Activated B cell treated with CpG ODN at 0.5 μM for 24 hours (primary cell): ENCODE results near the gene CMC1. TPM values are rescaled to one million over a fixed set of nuclear protein-coding genes. Genes with fewer than 3 reads are reported as not detected.

ENCODE experiments used
- ATAC-seq: fragments of 200-7000 bp; cut with Tn5 transposase; one replicate; pipeline ENCODE4 v1.10.0; 2021; ENCODE audit warnings: low read depth, mild to moderate bottlenecking, moderate library complexity
- CTCF ChIA-PET: fragments of 350-600 bp; sonication (Branson Sonifier 250); formaldehyde crosslinking; loops from one replicate; lab custom pipeline; 2021; ENCODE audit warnings: antibody characterized with exemption; lab: Charles Lee
- POLR2A ChIA-PET: fragments of 350-600 bp; sonication (Branson Sonifier 250); formaldehyde crosslinking; loops from one replicate; lab custom pipeline; 2021; ENCODE audit warnings: antibody characterized with exemption; lab: Charles Lee
- DNase-seq: peaks from one replicate; pipeline ENCODE4 v3.0.0; 2022
- H3K27ac Mint-ChIP-seq: one replicate; pipeline ENCODE4 v1.8.0; 2020; ENCODE audit warnings: mixed read lengths
- H3K27me3 Mint-ChIP-seq: one replicate; pipeline ENCODE4 v1.8.0; 2021; ENCODE audit warnings: mixed read lengths
- H3K36me3 Mint-ChIP-seq: one replicate; pipeline ENCODE4 v1.8.0; 2021; ENCODE audit warnings: low read depth, mixed read lengths
- H3K4me1 Mint-ChIP-seq: one replicate; pipeline ENCODE4 v1.8.0; 2021; ENCODE audit warnings: mixed read lengths
- H3K4me3 Mint-ChIP-seq: one replicate; pipeline ENCODE4 v1.8.0; 2020; ENCODE audit warnings: mild to moderate bottlenecking, mixed read lengths
- H3K9me3 Mint-ChIP-seq: one replicate; pipeline ENCODE4 v1.8.0; 2020; ENCODE audit warnings: mixed read lengths
- intact Hi-C: fragments of 100-400 bp; cut with micrococcal nuclease; formaldehyde crosslinking; loops from one replicate; pipeline ENCODE4 v1.15.1; 2024
- total RNA-seq: library from RNA; stranded (reverse); gene quantifications from 2 replicates; pipeline ENCODE4 v1.2.3, GENCODE V29; 2022
- TF ChIP-seq, protein P1 (sequence below): fragments of 200-600 bp; IDR thresholded peaks from one replicate; pipeline ENCODE4 v1.8.0; 2022; ENCODE audit warnings: antibody characterized with exemption, mild to moderate bottlenecking

Gene CMC1
- total RNA-seq, 1 donor from 2014 or later: 14.2 TPM

DNA sequence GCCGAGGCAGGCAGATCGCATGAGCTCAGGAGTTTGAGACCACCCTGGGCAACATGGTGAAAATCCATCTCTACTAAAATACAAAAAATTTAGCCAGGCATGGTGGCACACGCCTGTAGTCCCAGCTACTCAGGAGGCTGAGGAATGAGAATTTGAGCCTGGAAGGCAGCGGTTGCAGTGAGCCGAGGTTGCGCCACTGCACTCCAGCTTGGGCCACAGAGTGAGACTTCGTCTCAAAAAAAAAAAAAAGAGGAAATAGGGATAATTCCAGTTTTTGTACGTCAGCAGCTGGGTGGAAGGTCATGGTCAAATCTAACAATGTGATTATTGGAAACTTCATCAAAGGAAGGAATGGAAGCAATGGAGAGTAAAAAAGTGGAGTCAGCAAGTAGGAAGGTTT lies 3.1 kb downstream of the CMC1 start:
- intact Hi-C loops: no loop called here
- TF ChIP-seq, protein P1, sequence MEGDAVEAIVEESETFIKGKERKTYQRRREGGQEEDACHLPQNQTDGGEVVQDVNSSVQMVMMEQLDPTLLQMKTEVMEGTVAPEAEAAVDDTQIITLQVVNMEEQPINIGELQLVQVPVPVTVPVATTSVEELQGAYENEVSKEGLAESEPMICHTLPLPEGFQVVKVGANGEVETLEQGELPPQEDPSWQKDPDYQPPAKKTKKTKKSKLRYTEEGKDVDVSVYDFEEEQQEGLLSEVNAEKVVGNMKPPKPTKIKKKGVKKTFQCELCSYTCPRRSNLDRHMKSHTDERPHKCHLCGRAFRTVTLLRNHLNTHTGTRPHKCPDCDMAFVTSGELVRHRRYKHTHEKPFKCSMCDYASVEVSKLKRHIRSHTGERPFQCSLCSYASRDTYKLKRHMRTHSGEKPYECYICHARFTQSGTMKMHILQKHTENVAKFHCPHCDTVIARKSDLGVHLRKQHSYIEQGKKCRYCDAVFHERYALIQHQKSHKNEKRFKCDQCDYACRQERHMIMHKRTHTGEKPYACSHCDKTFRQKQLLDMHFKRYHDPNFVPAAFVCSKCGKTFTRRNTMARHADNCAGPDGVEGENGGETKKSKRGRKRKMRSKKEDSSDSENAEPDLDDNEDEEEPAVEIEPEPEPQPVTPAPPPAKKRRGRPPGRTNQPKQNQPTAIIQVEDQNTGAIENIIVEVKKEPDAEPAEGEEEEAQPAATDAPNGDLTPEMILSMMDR: no peak
- CTCF ChIA-PET: no interaction called here
- no peak for DNase-seq
- Mint-ChIP-seq H3K9me3 (no peaks in the 10 kb centered on the region), H3K27ac (no peak overlapping the region), H3K4me3 (no peak overlapping the region), H3K4me1 (peaks cover 44% of the 10 kb centered on the region), H3K27me3 (no peaks in the 10 kb centered on the region), H3K36me3 (peaks cover 5% of the 10 kb centered on the region)
- no peak for ATAC-seq
- POLR2A ChIA-PET: no interaction called here

DNA sequence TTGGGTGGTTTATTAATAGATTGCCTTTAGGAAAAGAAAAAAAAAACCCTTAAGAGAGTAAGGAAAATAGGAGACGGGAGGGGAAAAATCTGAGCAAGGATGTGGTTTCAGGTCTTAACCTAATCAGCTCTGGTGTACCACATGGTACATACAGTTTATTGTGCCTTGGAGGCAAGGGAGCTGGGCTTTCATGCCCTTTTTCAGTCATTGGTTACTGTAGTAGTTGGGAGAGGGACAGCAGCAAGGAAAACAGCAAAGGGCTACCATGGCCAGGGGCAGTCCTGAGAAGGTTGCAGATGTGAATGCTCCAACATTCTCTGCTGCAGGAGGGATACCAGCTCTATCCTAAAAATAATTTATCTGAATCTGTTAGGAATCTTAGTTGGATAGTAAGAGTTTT lies 5.9 kb downstream of the CMC1 start:
- ChIA-PET POLR2A (no interaction called here), CTCF (no interaction called here)
- H3K36me3 Mint-ChIP-seq: no peaks in the 10 kb centered on the region
- no peak for DNase-seq
- H3K27me3 Mint-ChIP-seq: no peaks in the 10 kb centered on the region
- no peak for ATAC-seq
- no peak overlapping the region for H3K4me3 Mint-ChIP-seq
- TF ChIP-seq, protein P1: no peak
- intact Hi-C loops: loop anchor here (5.0 kb wide), 1 partner anchor 35 kb away; no protein-coding TSS in a partner anchor
- no peaks in the 10 kb centered on the region for H3K9me3 Mint-ChIP-seq
- no peak overlapping the region for H3K27ac Mint-ChIP-seq
- peaks cover 44% of the 10 kb centered on the region for H3K4me1 Mint-ChIP-seq

- H3K27me3 Mint-ChIP-seq: no peaks in the 10 kb centered on the region
- DNase-seq (no peak), ATAC-seq (no peak)
- TF ChIP-seq, protein P1: no peak
- intact Hi-C loops: no loop called here
- no peak overlapping the region for H3K4me3 Mint-ChIP-seq
- no peaks in the 10 kb centered on the region for H3K36me3 Mint-ChIP-seq
- H3K4me1 Mint-ChIP-seq: peaks cover 39% of the 10 kb centered on the region
- no peak overlapping the region for H3K27ac Mint-ChIP-seq
- CTCF ChIA-PET: no interaction called here
- H3K9me3 Mint-ChIP-seq: no peaks in the 10 kb centered on the region
- POLR2A ChIA-PET: no interaction called here
These were observed 9.6 kb downstream of the CMC1 start for GRCh38 chr3:28250999-28251398.

DNA sequence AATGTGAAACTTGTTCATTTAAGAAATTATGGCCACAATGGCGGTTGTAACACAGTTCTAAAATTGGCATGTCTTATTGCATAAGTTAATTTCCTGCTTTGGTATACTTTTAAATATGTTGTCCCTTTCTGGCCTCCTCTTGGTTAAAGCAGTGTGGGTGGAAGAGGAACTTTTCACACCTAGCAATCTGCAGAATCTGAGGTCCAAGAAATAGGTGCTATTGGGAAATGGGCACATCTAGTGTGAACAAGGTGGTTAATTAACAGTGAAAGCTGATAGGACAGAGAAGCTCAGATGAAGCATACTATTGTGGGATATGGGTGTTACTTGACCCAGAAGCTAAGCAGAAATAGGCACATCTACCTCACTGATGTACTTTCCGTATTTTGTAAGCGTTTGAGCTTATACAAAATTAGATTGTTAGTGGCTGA lies 10.6 kb downstream of the CMC1 start:
- TF ChIP-seq, protein P1: no peak
- Mint-ChIP-seq H3K27ac (no peak overlapping the region), H3K9me3 (no peaks in the 10 kb centered on the region), H3K4me3 (no peak overlapping the region), H3K27me3 (no peaks in the 10 kb centered on the region), H3K36me3 (no peaks in the 10 kb centered on the region), H3K4me1 (peaks cover 38% of the 10 kb centered on the region)
- ChIA-PET CTCF (no interaction called here), POLR2A (no interaction called here)
- no peak for DNase-seq
- ATAC-seq: no peak
- intact Hi-C loops: no loop called here

GRCh38 chr3:28253040-28253715 lies 11.8 kb downstream of the CMC1 start:
- no peak overlapping the region for H3K27ac Mint-ChIP-seq
- no peaks in the 10 kb centered on the region for H3K9me3 Mint-ChIP-seq
- CTCF ChIA-PET: no interaction called here
- POLR2A ChIA-PET: no interaction called here
- peaks cover 30% of the 10 kb centered on the region for H3K4me1 Mint-ChIP-seq
- no peak for ATAC-seq
- TF ChIP-seq, protein P1: no peak
- no peaks in the 10 kb centered on the region for H3K27me3 Mint-ChIP-seq
- H3K36me3 Mint-ChIP-seq: no peaks in the 10 kb centered on the region
- no peak overlapping the region for H3K4me3 Mint-ChIP-seq
- intact Hi-C loops: no loop called here
- no peak for DNase-seq
